H1 (cell line): ENCODE measurements around the gene IGSF9B. TPM values are rescaled to one million over a fixed set of nuclear protein-coding genes. Genes with fewer than 3 reads are reported as not detected.

ENCODE experiments used
- CTCF ChIA-PET: fragments of 300-600 bp; sonication (Branson Sonifier 250); formaldehyde crosslinking; loops from one replicate; lab custom pipeline; 2021; ENCODE audit not compliant: partially characterized antibody; lab: Charles Lee
- POLR2A ChIA-PET: fragments of 300-600 bp; sonication (Branson Sonifier 250); formaldehyde crosslinking; loops from one replicate; lab custom pipeline; 2021; ENCODE audit warnings: inconsistent platforms; ENCODE audit not compliant: partially characterized antibody; lab: Charles Lee
- DNase-seq, 2 experiments: peaks; one replicate each; pipeline versions ENCODE4 v3.0.0 to v3.0.0-alpha.2; 2010 to 2022; ENCODE audit warnings: low spot score in 2 of 2, low read depth in 1 of 2, mixed read lengths in 1 of 2
- FAIRE-seq: peaks from 2 replicates; lab custom pipeline; 2011; peaks lifted over from hg19 to GRCh38; lab: Jason Lieb, UNC
- H2AFZ ChIP-seq: 2 replicates; pipeline ENCODE4 v1.8.1; 2012; ENCODE audit warnings: low read length, inconsistent platforms
- H2AK5ac ChIP-seq: 2 replicates; pipeline ENCODE4 v1.6.1; 2013; ENCODE audit warnings: low read depth, low read length
- H2BK120ac ChIP-seq: replicated peaks from 2 replicates; pipeline ENCODE3; 2013; ENCODE audit warnings: low read depth, low read length, inconsistent platforms
- H2BK12ac ChIP-seq: 2 replicates; pipeline ENCODE4 v1.6.1; 2013; ENCODE audit warnings: low read depth, low read length
- H2BK15ac ChIP-seq: 2 replicates; pipeline ENCODE4 v1.6.1; 2013; ENCODE audit warnings: low read length
- H2BK20ac ChIP-seq: 2 replicates; pipeline ENCODE4 v1.6.1; 2013; ENCODE audit warnings: low read length
- H2BK5ac ChIP-seq: 2 replicates; pipeline ENCODE4 v1.6.1; 2013; ENCODE audit warnings: low read depth, low read length
- H3K14ac ChIP-seq: 2 replicates; pipeline ENCODE4 v1.6.1; 2013; ENCODE audit warnings: inconsistent platforms; ENCODE audit not compliant: insufficient read length
- H3K18ac ChIP-seq: 2 replicates; pipeline ENCODE4 v1.6.1; 2013; ENCODE audit warnings: low read length; ENCODE audit errors: extremely low read depth
- H3K23ac ChIP-seq: 2 replicates; pipeline ENCODE4 v1.6.1; 2013; ENCODE audit warnings: inconsistent platforms; ENCODE audit not compliant: insufficient read length
- H3K23me2 ChIP-seq: 2 replicates; pipeline ENCODE4 v1.6.1; 2013; ENCODE audit warnings: low read depth, low read length
- H3K27ac ChIP-seq: 2 replicates; pipeline ENCODE4 v1.6.1; 2011; ENCODE audit warnings: low read depth, low read length, inconsistent platforms
- H3K27me3 ChIP-seq, 4 experiments: replicated peaks in 1 of 4; 1 replicate in 1 of 4; 2 replicates in 3 of 4; pipeline versions ENCODE4 v1.6.1 to v1.8.1; 2011 to 2013; ENCODE audit warnings: low read length in 3 of 4, mild to moderate bottlenecking in 3 of 4, inconsistent platforms in 2 of 4, mixed read lengths in 2 of 4, moderate library complexity in 1 of 4; ENCODE audit not compliant: control insufficient read depth in 3 of 4, insufficient read depth in 3 of 4; ENCODE audit errors: extremely low read depth in 1 of 4
- H3K36me3 ChIP-seq, 4 experiments: 2 replicates each; pipeline versions ENCODE4 v1.6.1 to v1.8.1; 2011 to 2013; ENCODE audit warnings: mild to moderate bottlenecking in 4 of 4, low read length in 3 of 4, moderate library complexity in 2 of 4, control low read depth in 1 of 4, inconsistent platforms in 1 of 4; ENCODE audit not compliant: insufficient read depth in 4 of 4, control insufficient read depth in 2 of 4
- H3K4ac ChIP-seq: replicated peaks from 2 replicates; pipeline ENCODE3; 2013; ENCODE audit warnings: low read length, low read depth, mixed read lengths, inconsistent platforms; ENCODE audit not compliant: insufficient read length
- H3K4me1 ChIP-seq, 4 experiments: replicated peaks in 1 of 4; 1 replicate in 1 of 4; 2 replicates in 3 of 4; pipeline versions ENCODE4 v1.6.1 to v1.8.1; 2011 to 2013; ENCODE audit warnings: low read length in 3 of 4, inconsistent platforms in 2 of 4, mixed read lengths in 1 of 4; ENCODE audit not compliant: insufficient read depth in 4 of 4, control insufficient read depth in 3 of 4
- H3K4me2 ChIP-seq, 2 experiments: 2 replicates each; pipeline versions ENCODE4 v1.6.1 to v1.8.1; 2011 to 2013; ENCODE audit warnings: low read depth in 2 of 2, low read length in 2 of 2, control low read depth in 1 of 2, inconsistent platforms in 1 of 2, mild to moderate bottlenecking in 1 of 2; ENCODE audit not compliant: insufficient read depth in 1 of 2
- H3K4me3 ChIP-seq, 4 experiments: fragments of 200-600, 300-600 bp in 1 of 4; sonication (generic), shearing (Covaris generic), sonication (Bioruptor Twin) in 1 of 4; 2 replicates each; pipeline versions ENCODE4 v1.5.1 to v1.8.1; 2011 to 2016; ENCODE audit warnings: low read length in 4 of 4, low read depth in 3 of 4, control low read depth in 2 of 4, inconsistent platforms in 2 of 4, mild to moderate bottlenecking in 2 of 4, mixed read lengths in 1 of 4, moderate library complexity in 1 of 4; ENCODE audit not compliant: insufficient read depth in 2 of 4; ENCODE audit errors: extremely low read depth in 1 of 4
- H3K56ac ChIP-seq: replicated peaks from 2 replicates; pipeline ENCODE3; 2013; ENCODE audit warnings: low read depth, mild to moderate bottlenecking, mixed read lengths, low read length, inconsistent platforms; ENCODE audit not compliant: insufficient read length
- H3K79me1 ChIP-seq: 2 replicates; pipeline ENCODE4 v1.6.1; 2013; ENCODE audit warnings: low read depth, low read length, control low read depth
- H3K79me2 ChIP-seq, 2 experiments: 2 replicates each; pipeline versions ENCODE4 v1.6.1 to v1.8.1; 2012 to 2013; ENCODE audit warnings: low read length in 2 of 2, mild to moderate bottlenecking in 2 of 2, inconsistent platforms in 1 of 2; ENCODE audit not compliant: insufficient read depth in 2 of 2, control insufficient read depth in 1 of 2
- H3K9ac ChIP-seq, 4 experiments: replicated peaks in 1 of 4; 1 replicate in 1 of 4; 2 replicates in 3 of 4; pipeline versions ENCODE4 v1.6.1 to v1.8.1; 2011 to 2013; ENCODE audit warnings: low read depth in 3 of 4, low read length in 3 of 4, control low read depth in 2 of 4, mild to moderate bottlenecking in 2 of 4, moderate library complexity in 2 of 4, inconsistent platforms in 1 of 4; ENCODE audit errors: extremely low read depth in 1 of 4
- H3K9me3 ChIP-seq, 2 experiments: 2 replicates each; pipeline versions ENCODE4 v1.6.1 to v1.8.1; 2012 to 2013; ENCODE audit warnings: mild to moderate bottlenecking in 2 of 2, moderate library complexity in 2 of 2, control low read depth in 1 of 2, inconsistent platforms in 1 of 2, low read depth in 1 of 2, low read length in 1 of 2, mixed read lengths in 1 of 2; ENCODE audit not compliant: insufficient read depth in 2 of 2
- H4K20me1 ChIP-seq, 2 experiments: replicated peaks in 1 of 2; 2 replicates each; pipeline versions ENCODE3 to v1.8.1; 2011 to 2013; ENCODE audit warnings: inconsistent platforms in 2 of 2, low read length in 2 of 2, mild to moderate bottlenecking in 1 of 2; ENCODE audit not compliant: insufficient read depth in 2 of 2, control insufficient read depth in 1 of 2
- H4K5ac ChIP-seq: 2 replicates; pipeline ENCODE4 v1.6.1; 2013; ENCODE audit warnings: low read length, low read depth, mixed read lengths, inconsistent platforms; ENCODE audit not compliant: insufficient read length
- H4K8ac ChIP-seq: 2 replicates; pipeline ENCODE4 v1.8.0; 2013; ENCODE audit warnings: mild to moderate bottlenecking, moderate library complexity, low read length, inconsistent platforms; ENCODE audit not compliant: insufficient read depth; ENCODE audit errors: extremely low read depth
- H4K91ac ChIP-seq: replicated peaks from 2 replicates; pipeline ENCODE3; 2013; ENCODE audit warnings: low read length, mixed read lengths, inconsistent platforms; ENCODE audit not compliant: insufficient read length
- SRF ChIP-seq: IDR thresholded peaks from 2 replicates; pipeline ENCODE4 v1.6.1; 2011; ENCODE audit warnings: mild to moderate bottlenecking, low read depth, low read length, moderate library complexity
- WGBS, 2 experiments: shearing (Covaris generic) in 1 of 2; methylation state at CpG; one replicate each; pipeline versions ENCODE4 v1.1.6 to v1.1.7; 2013 to 2015; ENCODE audit warnings: low lambda C conversion rate in 2 of 2, mixed read lengths in 2 of 2, inconsistent platforms in 1 of 2, low coverage in 1 of 2, missing lambda C conversion rate in 1 of 2; ENCODE audit not compliant: insufficient replicate concordance in 2 of 2, insufficient coverage in 1 of 2, insufficient read length in 1 of 2; ENCODE audit errors: extremely low coverage in 1 of 2, missing lambda C conversion rate in 1 of 2; 5-methylcytosine and 5-hydroxymethylcytosine counted together
- polyA plus RNA-seq, 7 experiments: library from polyadenylated mRNA; depleted of rRNA in 3 of 7; stranded (reverse) in 5 of 7; unstranded in 2 of 7; fragments of >200 nt in 5 of 7; fragments of 200-250 nt in 2 of 7; gene quantifications; 1 replicate in 5 of 7; 2 replicates in 1 of 7; 4 replicates in 1 of 7; pipeline versions ENCODE4 v1.2.1 to v1.2.3, GENCODE V29; 2011 to 2013; ENCODE audit warnings: missing spikeins in 2 of 7, mixed read lengths in 2 of 7
- total RNA-seq: library from RNA; stranded (reverse); fragmentation: NEBNext Ultra II Directional; extraction: Animal tissue kit (Norgen Biotek cat#: 25700); gene quantifications from 2 replicates; pipeline ENCODE4 v1.2.1, GENCODE V29; 2021

Gene IGSF9B
- total and polyA plus RNA-seq, 2 of the 8 experiments (the other 6 are each of a cell fraction or from before 2014, with no cell fraction given), result 16.5 to 49.2 TPM

DNA sequence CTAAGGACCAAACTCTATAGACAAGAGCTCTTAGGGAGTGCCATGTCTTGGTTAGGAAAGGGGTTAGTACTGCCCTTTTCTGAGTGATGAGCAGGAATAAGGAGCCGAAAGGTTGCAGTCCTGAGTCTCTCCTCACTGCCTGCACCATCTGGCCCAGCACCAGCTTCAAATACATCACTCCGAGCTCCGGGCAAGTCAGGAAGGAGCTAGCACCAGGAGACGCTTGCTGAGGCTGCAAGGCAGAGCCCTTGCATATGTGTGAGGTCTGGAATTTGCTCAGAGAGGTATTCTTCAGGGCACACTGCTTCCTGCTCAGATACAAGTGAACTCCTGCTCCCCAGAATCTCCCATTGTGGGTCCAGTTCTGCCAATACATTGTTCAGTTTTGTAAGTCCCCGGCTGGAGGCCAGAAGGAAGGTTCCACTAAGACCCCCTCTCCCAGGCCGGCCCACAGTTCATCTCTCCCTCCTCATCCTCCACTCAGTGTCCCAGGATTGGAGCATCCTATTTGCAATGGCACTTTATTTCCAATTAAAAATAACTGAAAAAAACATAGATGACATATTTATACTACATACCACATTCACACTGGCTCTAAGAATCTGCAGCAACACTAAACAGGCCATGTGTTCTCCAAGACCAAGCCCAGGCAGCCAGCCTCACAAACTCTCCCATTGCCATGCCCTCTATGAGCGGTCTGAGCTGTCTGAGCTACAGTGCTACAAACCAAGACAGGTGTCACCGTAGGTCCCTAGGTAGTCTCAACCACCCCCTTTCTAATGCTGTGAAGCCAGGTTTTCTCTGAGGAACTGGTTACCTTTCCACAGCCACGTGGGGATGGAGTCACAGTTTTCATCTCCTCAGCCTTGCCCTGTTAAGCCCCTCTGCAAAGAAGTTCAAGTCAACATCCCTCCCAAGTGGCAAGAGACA, 56.3 kb downstream of the IGSF9B start:
- H4K20me1 ChIP-seq, result peaks cover 0 to 11% of the 10 kb centered on the region in 2 experiments
- no peaks in the 10 kb centered on the region for H3K79me2 ChIP-seq
- H3K27ac ChIP-seq, result no peak overlapping the region
- H3K4me1 ChIP-seq, result peaks cover 3 to 11% (median 9%) of the 10 kb centered on the region in 4 experiments
- no peak overlapping the region for H2BK15ac ChIP-seq
- H3K23ac ChIP-seq, result no peak overlapping the region
- no peak for TF ChIP-seq SRF
- H3K18ac ChIP-seq, result no peak overlapping the region
- WGBS, 2 experiments, result 92% methylated on average over 9 of the region's 9 CpGs; no CpG with 5 or more reads in 1 of the 2 experiments
- no peak overlapping the region for H3K56ac ChIP-seq
- no peak overlapping the region for H3K4ac ChIP-seq
- no peak overlapping the region for H4K91ac ChIP-seq
- FAIRE-seq (no peak), DNase-seq (peak in 1 of 2 experiments; percentile 30)
- CTCF ChIA-PET, result interaction anchor here (0.9 to 1.4 kb wide), 4 partner anchors 8 to 240 kb away, joined by 3 to 4 read pairs (median 4); no protein-coding TSS in a partner anchor
- no peak overlapping the region for H2AFZ ChIP-seq
- no peak overlapping the region for H2BK5ac ChIP-seq
- no peaks in the 10 kb centered on the region for H3K9me3 ChIP-seq
- no peak overlapping the region for H3K14ac ChIP-seq
- no peak overlapping the region for H2BK20ac ChIP-seq
- no peak overlapping the region for H3K4me2 ChIP-seq
- no peak overlapping the region for H2BK12ac ChIP-seq
- no peak overlapping the region for H2BK120ac ChIP-seq
- no peak overlapping the region for H4K8ac ChIP-seq
- H3K9ac ChIP-seq, result no peak overlapping the region
- no peak overlapping the region for H3K4me3 ChIP-seq
- H3K79me1 ChIP-seq, result peaks cover 7% of the 10 kb centered on the region; the same call in 1 of the 2 replicates
- H3K23me2 ChIP-seq, result peaks cover 11% of the 10 kb centered on the region
- H4K5ac ChIP-seq, result no peak overlapping the region
- peaks cover 0 to 12% (median 0%) of the 10 kb centered on the region in 4 experiments; a peak in 3 of 8 replicates for H3K36me3 ChIP-seq
- POLR2A ChIA-PET, result no interaction called here
- H2AK5ac ChIP-seq, result no peak overlapping the region
- H3K27me3 ChIP-seq, result no peaks in the 10 kb centered on the region
